Esophagus squamous epithelium (tissue), 5 donors: ENCODE results near the gene MCM3AP. TPM values are rescaled to one million over a fixed set of nuclear protein-coding genes. Genes with fewer than 3 reads are reported as not detected.

Experiments
- DNase-seq: peaks from one replicate; lab custom pipeline; 2025; lab: John Stamatoyannopoulos, UW
- H3K27ac ChIP-seq, 4 donors: fragments of 200-600 bp; sonication (generic); one replicate each; pipeline ENCODE4 v1.5.1; 2016 to 2019; ENCODE audit warnings: mild to moderate bottlenecking in 1 of 4
- H3K27me3 ChIP-seq, 4 donors: fragments of 200-600 bp; sonication (generic); 1 replicate in 3 of 4; 2 replicates in 1 of 4; pipeline versions ENCODE4 v1.5.1 to v1.6.0; 2017 to 2021; ENCODE audit warnings: antibody characterized with exemption in 1 of 4
- H3K36me3 ChIP-seq, 3 donors: fragments of 200-600 bp; sonication (generic); one replicate each; pipeline ENCODE4 v1.5.1; 2016 to 2019
- H3K4me1 ChIP-seq, 3 donors: fragments of 200-600 bp; sonication (generic); one replicate each; pipeline ENCODE4 v1.5.1; 2017 to 2019
- H3K4me3 ChIP-seq, 4 donors: fragments of 200-600 bp; sonication (generic); 1 replicate in 3 of 4; 2 replicates in 1 of 4; pipeline ENCODE4 v1.5.1; 2016 to 2019; ENCODE audit warnings: mild to moderate bottlenecking in 2 of 4, moderate library complexity in 1 of 4
- H3K9me3 ChIP-seq, 3 donors: fragments of 200-600 bp; sonication (generic); one replicate each; pipeline ENCODE4 v1.5.1; 2016 to 2019
- POLR2A ChIP-seq, 4 donors: fragments of 450-650 bp; IDR thresholded peaks; one replicate each; pipeline ENCODE4 v1.6.1; 2017; ENCODE audit warnings: antibody characterized with exemption in 4 of 4, mild to moderate bottlenecking in 4 of 4, moderate library complexity in 3 of 4
- WGBS, 2 donors: methylation state at CpG; one replicate each; pipeline ENCODE4 v1.1.5; 2018; 5-methylcytosine and 5-hydroxymethylcytosine counted together
- intact Hi-C: fragments of 100-400 bp; cut with DNase I; formaldehyde crosslinking; loops from one replicate; pipeline ENCODE4 v1.15.0; 2022
- total RNA-seq, 4 donors: library from RNA; depleted of rRNA; stranded (reverse); fragments of >200 nt; gene quantifications; one replicate each; pipeline ENCODE4 v1.1.0, GENCODE V29; 2016
- TF ChIP-seq, protein P1 (sequence below), 6 experiments: fragments of 450-650 bp in 4 of 6; fragments of 200-600 bp in 2 of 6; sonication (generic) in 2 of 6; IDR thresholded peaks; one replicate each; pipeline ENCODE4 v1.5.1; 2016 to 2019; ENCODE audit warnings: antibody characterized with exemption in 6 of 6, mild to moderate bottlenecking in 4 of 6, moderate library complexity in 4 of 6
- donor health status: DM: yes; HTN: yes; CAD: no.

MCM3AP gene
- total RNA-seq, 4 donors from 2014 or later, result 31.3 to 72.7 (median 63.2) TPM

DNA sequence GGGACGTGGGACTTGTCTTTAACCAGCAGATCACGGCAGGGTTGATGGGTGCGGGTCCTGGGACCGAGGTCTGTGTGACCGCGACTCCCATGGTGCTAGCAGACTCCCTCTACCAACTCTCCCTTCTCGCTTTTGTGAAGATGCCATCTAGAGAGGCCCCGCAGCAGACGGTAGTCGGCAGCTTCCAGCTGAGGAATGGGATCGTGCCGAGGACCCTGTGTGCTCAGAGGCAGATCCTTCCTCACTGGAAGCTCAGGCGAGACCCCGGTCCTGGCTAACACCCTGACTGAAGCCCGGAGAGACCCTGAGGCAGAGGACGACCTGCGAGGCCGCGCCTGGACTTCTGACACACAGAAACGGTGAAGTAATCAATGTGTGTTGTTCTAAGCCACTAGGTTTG, 88.7 kb downstream of the MCM3AP start:
- Histone ChIP-seq H3K4me3 (no peak overlapping the region), H3K27me3 (no peaks in the 10 kb centered on the region), H3K9me3 (no peaks in the 10 kb centered on the region), H3K4me1 (peaks cover 0 to 2% (median 0%) of the 10 kb centered on the region in 3 donors), H3K36me3 (peaks cover 27 to 92% (median 38%) of the 10 kb centered on the region in 3 donors), H3K27ac (no peak overlapping the region)
- TF ChIP-seq, protein P1, sequence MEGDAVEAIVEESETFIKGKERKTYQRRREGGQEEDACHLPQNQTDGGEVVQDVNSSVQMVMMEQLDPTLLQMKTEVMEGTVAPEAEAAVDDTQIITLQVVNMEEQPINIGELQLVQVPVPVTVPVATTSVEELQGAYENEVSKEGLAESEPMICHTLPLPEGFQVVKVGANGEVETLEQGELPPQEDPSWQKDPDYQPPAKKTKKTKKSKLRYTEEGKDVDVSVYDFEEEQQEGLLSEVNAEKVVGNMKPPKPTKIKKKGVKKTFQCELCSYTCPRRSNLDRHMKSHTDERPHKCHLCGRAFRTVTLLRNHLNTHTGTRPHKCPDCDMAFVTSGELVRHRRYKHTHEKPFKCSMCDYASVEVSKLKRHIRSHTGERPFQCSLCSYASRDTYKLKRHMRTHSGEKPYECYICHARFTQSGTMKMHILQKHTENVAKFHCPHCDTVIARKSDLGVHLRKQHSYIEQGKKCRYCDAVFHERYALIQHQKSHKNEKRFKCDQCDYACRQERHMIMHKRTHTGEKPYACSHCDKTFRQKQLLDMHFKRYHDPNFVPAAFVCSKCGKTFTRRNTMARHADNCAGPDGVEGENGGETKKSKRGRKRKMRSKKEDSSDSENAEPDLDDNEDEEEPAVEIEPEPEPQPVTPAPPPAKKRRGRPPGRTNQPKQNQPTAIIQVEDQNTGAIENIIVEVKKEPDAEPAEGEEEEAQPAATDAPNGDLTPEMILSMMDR (IDR thresholded peaks at IDR 0.05), result no peak
- TF ChIP-seq POLR2A (IDR thresholded peaks at IDR 0.05), result no peak
- WGBS, 2 donors, result 83 to 96% methylated on average over 7 to 14 of the region's 20 CpGs
- DNase-seq, result no peak
- intact Hi-C loops, result no loop called here

DNA sequence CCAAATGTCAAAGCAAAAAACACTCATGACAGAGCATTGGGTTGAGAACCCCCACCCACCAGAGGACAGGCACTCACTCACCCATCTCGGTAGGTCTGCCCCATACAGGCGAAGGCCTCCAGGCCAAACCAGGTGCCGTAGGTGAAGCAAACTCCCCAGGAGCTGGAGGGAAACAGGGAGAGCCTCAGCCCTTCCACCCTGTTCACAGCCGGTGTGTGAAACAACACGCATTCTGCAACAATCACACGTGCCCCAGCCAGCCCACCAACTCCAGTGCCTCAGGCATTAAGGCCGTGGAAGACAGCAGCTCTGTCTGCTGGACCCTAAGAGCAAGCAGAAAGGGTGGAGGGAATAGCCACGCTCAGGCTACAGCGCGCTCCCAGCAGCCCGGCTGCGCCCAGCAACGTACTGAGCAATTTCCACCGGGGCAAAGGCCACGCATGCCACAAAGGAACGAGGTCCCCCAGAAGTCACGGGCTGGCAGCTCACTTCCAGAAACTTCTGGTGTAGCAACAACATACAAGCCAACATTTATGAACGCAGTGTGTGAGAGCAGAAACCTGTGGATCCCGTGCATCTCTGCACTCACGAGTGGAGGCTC, 89.7 kb downstream of the MCM3AP start:
- Histone ChIP-seq H3K27ac (no peak overlapping the region), H3K27me3 (no peaks in the 10 kb centered on the region), H3K9me3 (no peaks in the 10 kb centered on the region), H3K4me1 (peaks cover 0 to 12% (median 0%) of the 10 kb centered on the region in 3 donors), H3K4me3 (no peak overlapping the region), H3K36me3 (peaks cover 27 to 100% (median 38%) of the 10 kb centered on the region in 3 donors)
- no peak for TF ChIP-seq POLR2A (IDR thresholded peaks at IDR 0.05)
- TF ChIP-seq, protein P1 (IDR thresholded peaks at IDR 0.05), result no peak
- intact Hi-C loops, result no loop called here
- DNase-seq, result no peak
- WGBS, 2 donors, result 73 to 87% methylated on average over 2 to 15 of the region's 20 CpGs

DNA sequence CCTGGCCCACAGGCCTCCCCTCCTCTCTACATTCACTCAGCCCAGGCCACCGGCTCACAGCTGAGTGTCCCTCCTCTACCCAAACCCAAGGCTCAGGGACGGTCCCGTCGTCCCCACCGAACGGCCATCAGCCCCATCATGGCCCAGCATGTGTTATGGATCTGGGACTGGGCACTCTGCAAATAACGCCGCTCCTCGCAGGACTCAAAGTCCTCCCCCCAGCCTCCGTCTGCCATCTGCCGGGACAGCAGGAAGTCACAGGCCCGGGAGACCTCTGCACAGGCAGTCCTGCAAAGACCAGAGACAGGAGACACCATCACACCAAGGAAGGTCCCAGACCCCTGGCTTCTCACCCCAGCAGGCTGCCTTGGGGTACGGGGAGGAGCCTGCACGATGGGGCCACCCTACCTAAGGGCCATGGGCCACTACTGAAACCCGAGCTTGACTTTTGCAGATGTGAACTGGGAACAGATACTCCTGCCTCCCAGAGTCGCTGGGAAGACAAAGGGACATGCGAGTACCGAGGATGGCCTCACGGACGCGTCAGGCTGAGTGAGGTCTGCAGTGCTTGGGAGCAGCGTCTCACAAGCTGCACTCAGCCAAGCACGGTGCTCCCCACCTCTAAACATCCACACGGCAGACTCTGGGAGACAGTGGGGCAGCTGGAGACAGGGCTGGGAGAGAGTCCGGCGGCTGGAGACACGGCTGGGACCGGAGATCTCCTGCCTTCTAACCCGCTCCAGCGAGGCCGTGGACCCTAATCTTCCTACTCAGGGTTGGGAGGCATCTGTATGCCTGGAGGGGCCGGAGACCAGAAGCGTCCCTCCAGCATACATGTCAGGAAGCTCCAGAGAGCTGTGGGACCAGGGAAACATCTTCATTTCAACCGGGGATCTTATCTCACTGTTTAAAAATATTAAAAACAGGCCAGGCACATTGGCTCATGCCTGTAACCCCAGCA, 90.8 kb downstream of the MCM3AP start:
- 94 to 95% methylated on average over 14 to 23 of the region's 34 CpGs for WGBS, 2 donors
- Histone ChIP-seq H3K27me3 (no peaks in the 10 kb centered on the region), H3K9me3 (no peaks in the 10 kb centered on the region), H3K27ac (no peak overlapping the region), H3K4me1 (peaks cover 0 to 22% (median under 1%) of the 10 kb centered on the region in 3 donors), H3K36me3 (peaks cover 27 to 100% (median 38%) of the 10 kb centered on the region in 3 donors), H3K4me3 (no peak overlapping the region)
- DNase-seq, result no peak
- no peak for TF ChIP-seq POLR2A (IDR thresholded peaks at IDR 0.05)
- TF ChIP-seq, protein P1 (IDR thresholded peaks at IDR 0.05), result no peak
- intact Hi-C loops, result no loop called here

DNA sequence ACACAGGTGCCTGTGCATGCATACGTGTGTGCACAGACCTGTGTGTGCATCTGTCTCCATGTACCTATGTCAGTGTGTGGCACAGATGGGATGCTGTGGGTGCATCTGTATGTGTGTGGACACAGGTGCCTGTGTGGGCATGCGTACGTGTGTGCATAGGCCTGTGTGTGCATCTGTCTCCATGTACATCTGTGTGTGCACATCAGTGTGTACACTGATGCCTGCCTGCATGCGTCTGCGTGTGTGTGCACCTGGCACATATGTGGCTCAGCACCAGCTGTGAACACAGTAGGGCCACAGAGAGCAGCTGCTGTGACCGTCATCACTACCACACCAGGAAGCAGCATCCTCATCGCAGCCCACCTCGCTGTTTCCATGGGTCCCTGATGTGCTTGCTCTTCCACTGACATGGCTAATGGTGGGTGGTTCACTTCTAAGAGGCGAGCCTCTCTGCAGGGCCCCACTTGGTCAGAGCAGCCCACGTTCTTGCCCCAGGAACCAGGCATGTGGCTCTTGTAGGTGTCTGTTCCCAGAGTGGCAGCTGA, 91.5 kb downstream of the MCM3AP start:
- 97 to 98% methylated on average over 6 to 10 of the region's 10 CpGs for WGBS, 2 donors
- Histone ChIP-seq H3K36me3 (peaks cover 27 to 99% (median 38%) of the 10 kb centered on the region in 3 donors), H3K4me1 (peaks cover 0 to 30% (median 8%) of the 10 kb centered on the region in 3 donors), H3K4me3 (no peak overlapping the region), H3K27ac (no peak overlapping the region), H3K27me3 (no peaks in the 10 kb centered on the region), H3K9me3 (no peaks in the 10 kb centered on the region)
- intact Hi-C loops, result no loop called here
- TF ChIP-seq POLR2A (IDR thresholded peaks at IDR 0.05), result no peak
- TF ChIP-seq, protein P1 (IDR thresholded peaks at IDR 0.05), result no peak
- no peak for DNase-seq
